Measurements from ENCODE around the gene TNS3. TPM values are rescaled to one million over a fixed set of nuclear protein-coding genes. Genes with fewer than 3 reads are reported as not detected.

The TNS3 gene
- total RNA-seq, 1 experiment from 2014 or later: 533 TPM

DNA sequence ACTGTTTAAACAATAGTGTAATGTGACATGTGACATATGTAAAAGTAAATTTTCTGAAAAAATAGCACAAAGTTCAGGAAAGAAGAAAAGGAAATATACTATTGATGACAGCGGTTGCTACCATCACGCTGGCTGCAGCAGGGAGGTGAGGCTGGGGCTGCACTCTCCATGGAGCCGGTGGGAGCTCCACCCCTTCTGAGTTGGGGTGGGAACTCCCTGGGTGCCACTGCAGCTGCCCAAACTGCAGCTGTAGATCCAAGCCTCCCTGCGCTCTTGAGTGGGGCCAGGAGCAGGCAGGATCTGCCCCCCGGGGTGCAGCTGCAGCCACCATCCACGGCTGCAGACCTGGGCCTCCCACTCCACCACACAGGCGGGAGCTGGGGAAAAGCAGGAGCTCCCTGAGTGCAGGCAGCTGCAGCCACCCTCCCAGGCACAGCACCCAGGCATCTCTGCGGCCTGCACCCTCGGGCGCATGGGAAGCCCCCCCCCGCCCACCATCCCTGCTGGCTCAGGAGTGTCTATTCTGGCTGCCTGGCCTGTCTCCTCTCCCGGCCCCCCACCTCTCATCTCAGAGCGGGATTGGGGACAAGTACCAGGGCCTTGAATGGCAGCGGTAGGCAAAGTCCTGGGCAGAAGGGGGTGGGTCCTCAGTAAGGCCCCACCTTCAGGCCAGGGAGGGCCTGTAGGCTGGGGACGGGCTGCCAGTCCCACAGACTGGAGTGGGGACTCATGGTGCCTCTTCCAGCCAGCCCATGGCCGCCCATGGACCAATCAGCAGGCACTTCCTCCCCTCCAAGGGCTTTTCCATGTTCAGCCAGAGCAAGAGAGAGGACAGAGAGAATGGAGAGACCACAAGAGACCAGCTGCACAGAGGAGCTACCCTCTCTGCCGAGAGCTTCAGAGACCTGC lies 50.1 kb downstream of the TNS3 start:
- in situ Hi-C loops (cut with HindIII; ENCODE audit: low pct_unique_long_range_greater_than_20kb, low sequenced_read_pairs): no loop called here
- Histone ChIP-seq H3K27me3 (ENCODE audit: control insufficient read depth, insufficient read depth, low read length) (no peaks in the 10 kb centered on the region), H3K4me3 (ENCODE audit: low read depth in 2 of 2, low read length in 2 of 2) (peak overlapping the region; percentile 8 to 28; a peak in 3 of 4 replicates), H3K9me3 (ENCODE audit: control insufficient read depth, insufficient read depth, low read depth, low read length) (no peaks in the 10 kb centered on the region), H3K27ac (ENCODE audit: low read length) (peak overlapping the region; percentile 98), H3K36me3 (ENCODE audit: control insufficient read depth, insufficient read depth, low read length) (peaks cover 24% of the 10 kb centered on the region), H3K4me1 (ENCODE audit: control insufficient read depth, insufficient read depth, low read length) (peaks cover 87% of the 10 kb centered on the region)
- TF ChIP-seq, protein P1, sequence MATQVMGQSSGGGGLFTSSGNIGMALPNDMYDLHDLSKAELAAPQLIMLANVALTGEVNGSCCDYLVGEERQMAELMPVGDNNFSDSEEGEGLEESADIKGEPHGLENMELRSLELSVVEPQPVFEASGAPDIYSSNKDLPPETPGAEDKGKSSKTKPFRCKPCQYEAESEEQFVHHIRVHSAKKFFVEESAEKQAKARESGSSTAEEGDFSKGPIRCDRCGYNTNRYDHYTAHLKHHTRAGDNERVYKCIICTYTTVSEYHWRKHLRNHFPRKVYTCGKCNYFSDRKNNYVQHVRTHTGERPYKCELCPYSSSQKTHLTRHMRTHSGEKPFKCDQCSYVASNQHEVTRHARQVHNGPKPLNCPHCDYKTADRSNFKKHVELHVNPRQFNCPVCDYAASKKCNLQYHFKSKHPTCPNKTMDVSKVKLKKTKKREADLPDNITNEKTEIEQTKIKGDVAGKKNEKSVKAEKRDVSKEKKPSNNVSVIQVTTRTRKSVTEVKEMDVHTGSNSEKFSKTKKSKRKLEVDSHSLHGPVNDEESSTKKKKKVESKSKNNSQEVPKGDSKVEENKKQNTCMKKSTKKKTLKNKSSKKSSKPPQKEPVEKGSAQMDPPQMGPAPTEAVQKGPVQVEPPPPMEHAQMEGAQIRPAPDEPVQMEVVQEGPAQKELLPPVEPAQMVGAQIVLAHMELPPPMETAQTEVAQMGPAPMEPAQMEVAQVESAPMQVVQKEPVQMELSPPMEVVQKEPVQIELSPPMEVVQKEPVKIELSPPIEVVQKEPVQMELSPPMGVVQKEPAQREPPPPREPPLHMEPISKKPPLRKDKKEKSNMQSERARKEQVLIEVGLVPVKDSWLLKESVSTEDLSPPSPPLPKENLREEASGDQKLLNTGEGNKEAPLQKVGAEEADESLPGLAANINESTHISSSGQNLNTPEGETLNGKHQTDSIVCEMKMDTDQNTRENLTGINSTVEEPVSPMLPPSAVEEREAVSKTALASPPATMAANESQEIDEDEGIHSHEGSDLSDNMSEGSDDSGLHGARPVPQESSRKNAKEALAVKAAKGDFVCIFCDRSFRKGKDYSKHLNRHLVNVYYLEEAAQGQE (IDR thresholded peaks at IDR 0.05; ENCODE audit: insufficient read depth in 1 of 2, low read depth in 2 of 2, low read length in 1 of 2): no peak
- TF ChIP-seq POLR2AphosphoS5 (IDR thresholded peaks at IDR 0.05; ENCODE audit: low read depth, low read length) (peak; percentile 73), SIN3A (IDR thresholded peaks at IDR 0.05; ENCODE audit: borderline replicate concordance, insufficient read depth, low read depth, low read length) (no peak), TCF7L2 (IDR thresholded peaks at IDR 0.05; ENCODE audit: low read depth, low read length) (peak; percentile 49; the same call in 1 of the 2 replicates)
- TF ChIP-seq, protein P2, sequence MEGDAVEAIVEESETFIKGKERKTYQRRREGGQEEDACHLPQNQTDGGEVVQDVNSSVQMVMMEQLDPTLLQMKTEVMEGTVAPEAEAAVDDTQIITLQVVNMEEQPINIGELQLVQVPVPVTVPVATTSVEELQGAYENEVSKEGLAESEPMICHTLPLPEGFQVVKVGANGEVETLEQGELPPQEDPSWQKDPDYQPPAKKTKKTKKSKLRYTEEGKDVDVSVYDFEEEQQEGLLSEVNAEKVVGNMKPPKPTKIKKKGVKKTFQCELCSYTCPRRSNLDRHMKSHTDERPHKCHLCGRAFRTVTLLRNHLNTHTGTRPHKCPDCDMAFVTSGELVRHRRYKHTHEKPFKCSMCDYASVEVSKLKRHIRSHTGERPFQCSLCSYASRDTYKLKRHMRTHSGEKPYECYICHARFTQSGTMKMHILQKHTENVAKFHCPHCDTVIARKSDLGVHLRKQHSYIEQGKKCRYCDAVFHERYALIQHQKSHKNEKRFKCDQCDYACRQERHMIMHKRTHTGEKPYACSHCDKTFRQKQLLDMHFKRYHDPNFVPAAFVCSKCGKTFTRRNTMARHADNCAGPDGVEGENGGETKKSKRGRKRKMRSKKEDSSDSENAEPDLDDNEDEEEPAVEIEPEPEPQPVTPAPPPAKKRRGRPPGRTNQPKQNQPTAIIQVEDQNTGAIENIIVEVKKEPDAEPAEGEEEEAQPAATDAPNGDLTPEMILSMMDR (IDR thresholded peaks at IDR 0.05): no peak
- POLR2A ChIA-PET: interaction anchor here (1.1 kb wide), 1 partner anchor 233 kb away, joined by 3 read pairs; no protein-coding TSS in a partner anchor
- CTCF ChIA-PET: no interaction called here
- DNase-seq (ENCODE audit: low read depth, low spot score) (no peak), ATAC-seq (peak; percentile 73)
- intact Hi-C loops (cut with micrococcal nuclease; ENCODE audit: unreplicated experiment): no loop called here
- no TSS peak for BruUV-seq (replicated peaks)

DNA sequence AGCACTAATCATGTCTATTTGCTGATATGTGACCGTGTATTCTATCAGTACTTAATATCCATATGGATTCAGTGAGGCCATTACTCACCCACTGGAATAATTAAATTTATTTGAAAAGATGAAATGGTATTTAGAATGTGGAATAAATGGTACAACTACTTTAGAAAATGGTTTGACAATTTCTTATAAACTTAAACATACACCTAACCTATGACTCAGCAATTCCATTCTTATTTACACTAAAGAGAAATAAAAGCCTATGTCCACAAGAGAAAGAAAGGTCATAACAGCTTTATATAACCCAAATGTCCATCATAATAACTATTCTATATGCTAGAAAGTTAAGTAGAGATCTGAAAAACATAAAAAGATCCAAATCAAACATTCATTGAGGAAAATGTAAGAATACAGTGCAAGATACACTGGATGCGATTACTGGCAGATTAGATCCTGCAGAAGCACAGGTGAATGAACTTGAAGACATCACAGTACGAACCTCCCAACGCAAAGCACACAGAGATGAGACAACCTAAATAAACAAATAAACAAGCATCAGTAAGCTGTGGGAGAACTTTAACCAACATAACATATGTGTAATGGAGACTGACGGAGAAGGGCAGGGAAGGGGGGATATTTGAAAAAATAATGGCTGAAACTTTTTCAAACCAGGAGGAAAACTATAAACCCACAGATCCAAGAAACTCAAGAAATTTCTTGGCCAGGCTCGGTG lies 51.9 kb downstream of the TNS3 start:
- in situ Hi-C loops (cut with HindIII; ENCODE audit: low pct_unique_long_range_greater_than_20kb, low sequenced_read_pairs): no loop called here
- Histone ChIP-seq H3K36me3 (ENCODE audit: control insufficient read depth, insufficient read depth, low read length) (peaks cover 36% of the 10 kb centered on the region), H3K27ac (ENCODE audit: low read length) (peak overlapping the region; percentile 97), H3K27me3 (ENCODE audit: control insufficient read depth, insufficient read depth, low read length) (no peaks in the 10 kb centered on the region), H3K4me1 (ENCODE audit: control insufficient read depth, insufficient read depth, low read length) (peaks cover 86% of the 10 kb centered on the region), H3K4me3 (ENCODE audit: low read depth in 2 of 2, low read length in 2 of 2) (no peak overlapping the region), H3K9me3 (ENCODE audit: control insufficient read depth, insufficient read depth, low read depth, low read length) (no peaks in the 10 kb centered on the region)
- DNase-seq (ENCODE audit: low read depth, low spot score) (no peak), ATAC-seq (no peak)
- TF ChIP-seq, protein P1 (IDR thresholded peaks at IDR 0.05; ENCODE audit: insufficient read depth in 1 of 2, low read depth in 2 of 2, low read length in 1 of 2): no peak
- TF ChIP-seq, protein P2 (IDR thresholded peaks at IDR 0.05): no peak
- TF ChIP-seq TCF7L2 (IDR thresholded peaks at IDR 0.05; ENCODE audit: low read depth, low read length): no peak
- no peak for TF ChIP-seq SIN3A (IDR thresholded peaks at IDR 0.05; ENCODE audit: borderline replicate concordance, insufficient read depth, low read depth, low read length)
- TF ChIP-seq POLR2AphosphoS5 (IDR thresholded peaks at IDR 0.05; ENCODE audit: low read depth, low read length): no peak; the same call in 1 of the 2 replicates
- POLR2A ChIA-PET: no interaction called here
- intact Hi-C loops (cut with micrococcal nuclease; ENCODE audit: unreplicated experiment): no loop called here
- CTCF ChIA-PET: no interaction called here
- BruUV-seq (replicated peaks): no TSS peak
